HG03060 (cell line): ENCODE results near the gene ZNF419.
A peak's percentile ranks its signal among the peaks of the same experiment; 100 is the strongest.
"Not testable (repeated sequence)": the region's sequence is repeated elsewhere in the genome, so short reads cannot be mapped to it uniquely, and the experiment has no call there.

Source experiments
- ATAC-seq: cut with Tn5 transposase; IDR thresholded peaks from one replicate; pipeline ENCODE4 v1.9.1; 2021; ENCODE audit warnings: low read depth, moderate number of reproducible peaks; ENCODE audit not compliant: unreplicated experiment

Gene ZNF419

DNA sequence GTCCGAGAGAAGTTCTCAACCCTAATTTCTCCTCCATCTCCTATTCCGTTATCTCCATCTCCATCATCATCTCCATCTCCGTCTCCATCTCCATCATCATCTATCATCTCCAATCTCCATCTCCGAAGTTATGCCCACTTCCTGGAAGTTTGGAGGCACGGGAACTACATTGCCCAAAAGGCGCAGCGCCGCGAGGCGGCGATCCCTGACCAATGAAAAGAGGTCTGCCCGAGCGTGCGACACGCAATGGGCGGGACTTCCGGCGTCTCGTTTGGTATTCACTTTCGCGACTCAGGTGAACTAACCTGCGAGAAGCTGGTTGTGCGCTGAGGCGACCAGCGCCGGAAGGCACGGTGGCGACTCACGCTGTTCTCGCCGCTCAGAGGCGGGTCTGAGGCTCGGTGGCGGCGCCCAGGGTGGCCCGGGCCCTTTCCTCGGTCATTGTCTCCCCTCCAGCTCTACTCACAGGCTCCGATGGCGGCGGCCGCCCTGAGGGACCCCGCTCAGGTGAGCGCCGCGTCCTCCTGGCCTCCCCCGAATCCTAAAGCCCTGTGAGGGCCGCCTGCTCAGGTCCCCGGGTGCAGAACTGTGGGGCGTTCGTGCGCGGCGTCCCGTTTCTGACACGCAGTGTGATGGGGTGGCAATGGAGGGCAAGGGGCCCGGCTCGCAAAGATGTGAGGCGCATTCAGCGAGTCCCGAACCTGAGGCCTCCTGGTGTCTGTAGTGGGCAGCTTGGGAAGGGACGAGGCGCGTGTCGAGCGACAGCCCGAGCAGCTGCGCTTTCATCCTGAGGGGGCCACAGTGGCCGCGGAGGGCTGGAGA lies at the start of gene ZNF419:
TSS of gene ZNF419 (plus strand) at position 274 of the 822 bp plus-strand sequence. CDS start at position 475, 201 bp downstream.
- ATAC-seq = peak; percentile 59

DNA sequence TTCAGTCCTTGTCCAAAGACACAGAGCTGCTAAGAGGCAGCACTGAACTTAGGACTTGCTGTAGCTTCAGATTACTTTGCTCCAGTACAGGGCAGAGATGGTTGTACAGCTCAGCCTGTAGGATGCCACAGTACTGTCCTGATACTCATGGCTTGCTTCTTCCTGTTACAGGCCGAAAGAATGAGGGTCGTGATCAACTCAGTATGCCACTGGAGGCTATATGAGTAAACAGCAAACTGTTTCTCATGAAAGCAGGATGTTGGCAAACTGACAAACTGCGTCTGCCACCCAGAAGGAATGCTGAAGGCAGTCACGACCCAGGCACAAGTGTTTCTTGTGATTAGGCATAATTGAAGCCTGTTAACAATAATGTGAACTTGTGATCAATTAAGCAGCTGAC lies 49.6 kb upstream of the ZNF419 start:
- no peak for ATAC-seq

GRCh38 chr19:57438925-57439324 lies 48.6 kb upstream of the ZNF419 start:
- ATAC-seq = no peak

DNA sequence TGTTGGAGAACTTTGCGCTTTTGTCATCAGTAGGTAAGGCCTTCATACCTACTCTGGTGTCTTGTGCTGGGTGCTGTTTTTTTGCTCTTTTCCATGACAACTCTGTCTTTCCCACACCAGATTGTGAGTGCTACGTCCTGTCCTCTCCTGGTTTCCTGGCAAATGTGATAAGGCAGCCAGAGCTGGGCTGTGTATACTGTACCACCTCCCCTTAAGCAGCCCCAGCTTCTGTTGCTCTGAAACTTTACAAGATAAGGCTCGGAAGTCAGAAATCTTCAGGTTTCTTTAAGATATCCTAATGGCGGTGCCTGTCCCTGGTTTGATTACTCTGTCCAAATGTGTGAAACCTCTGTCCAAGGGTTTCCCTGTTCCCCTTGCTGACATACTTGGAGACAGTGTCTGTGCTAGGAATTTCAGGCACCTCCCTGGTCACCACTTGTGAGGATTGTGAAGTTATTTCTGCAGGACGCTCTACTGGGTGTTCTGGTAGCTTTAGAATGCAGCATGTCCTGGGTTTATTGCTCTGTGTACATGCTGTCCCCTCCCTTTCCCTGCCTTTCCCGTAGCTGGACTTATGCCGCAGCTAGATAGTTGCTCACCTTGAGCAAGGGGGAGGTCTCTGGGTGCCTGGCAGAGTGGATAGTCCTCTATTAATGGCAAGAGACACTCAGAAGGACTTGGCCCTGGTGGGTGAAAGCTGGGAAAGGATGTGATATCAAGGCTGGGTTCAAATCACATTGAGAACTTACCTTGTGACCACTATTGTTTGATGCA lies 45.4 kb upstream of the ZNF419 start:
- ATAC-seq = no peak

DNA sequence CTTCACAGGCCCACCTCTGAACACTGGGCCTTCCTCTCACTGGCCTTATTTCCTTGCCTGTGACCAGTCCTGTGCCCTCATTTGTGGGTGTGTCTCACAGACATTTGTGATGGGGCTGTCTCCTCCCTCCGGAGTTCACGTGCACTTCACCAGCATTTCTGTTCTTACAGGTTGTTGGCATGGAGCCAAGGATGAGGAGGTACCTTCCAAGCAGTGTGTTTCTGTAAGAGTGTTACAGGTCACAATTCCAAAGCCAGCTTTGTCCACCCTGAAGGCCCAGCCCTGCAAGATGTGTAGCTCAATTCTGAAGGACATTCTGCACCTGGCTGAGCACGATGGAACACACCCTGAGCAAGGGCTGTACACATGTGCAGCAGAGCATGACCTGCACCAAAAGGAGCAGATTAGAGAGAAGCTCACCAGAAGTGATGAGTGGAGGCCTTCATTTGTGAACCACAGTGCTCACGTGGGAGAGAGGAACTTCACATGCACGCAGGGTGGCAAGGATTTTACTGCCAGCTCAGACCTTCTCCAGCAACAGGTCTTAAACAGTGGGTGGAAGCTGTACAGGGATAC lies 44.3 kb upstream of the ZNF419 start:
- ATAC-seq = no peak

GRCh38 chr19:57452307-57452706 lies 35.2 kb upstream of the ZNF419 start:
- no peak for ATAC-seq

DNA sequence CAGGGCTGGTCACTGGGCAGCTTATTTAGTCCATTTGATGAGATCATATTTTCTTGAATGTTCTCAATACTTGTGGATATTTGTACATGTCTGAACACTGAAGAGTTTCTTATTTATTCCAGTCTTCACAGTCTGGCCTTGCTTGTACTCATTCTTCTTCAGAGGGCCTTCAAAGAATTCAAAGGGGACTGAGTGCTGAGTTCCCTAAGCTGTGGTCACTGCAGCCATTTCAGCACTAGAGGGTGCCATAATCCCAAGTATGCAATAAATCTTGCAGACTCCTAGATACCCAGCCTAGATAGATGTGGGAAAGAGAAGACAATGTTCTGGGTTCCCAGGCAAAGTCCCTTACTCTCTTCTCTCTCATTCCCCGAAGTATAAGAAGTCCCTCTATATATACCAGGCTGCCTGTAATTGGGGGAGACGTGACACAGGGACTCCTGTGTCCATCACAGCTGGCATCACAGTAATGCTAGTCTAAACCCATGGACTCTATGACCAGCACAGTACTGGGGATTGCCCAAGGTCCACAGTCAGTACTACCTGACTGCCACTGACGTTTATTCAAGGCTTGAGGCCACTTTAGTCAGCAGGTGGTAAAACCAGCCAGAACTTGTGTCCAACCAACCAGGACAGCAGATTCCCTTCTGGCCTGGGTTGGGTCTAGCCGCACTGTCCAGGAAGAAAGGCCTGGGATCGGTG lies 21.7 kb upstream of the ZNF419 start:
- ATAC-seq = no peak

- no peak for ATAC-seq
These were observed 21.1 kb upstream of the ZNF419 start for GRCh38 chr19:57466489-57466888.

GRCh38 chr19:57473646-57474045 lies 13.9 kb upstream of the ZNF419 start:
- ATAC-seq = no peak

GRCh38 chr19:57477191-57478008 lies 10.2 kb upstream of the ZNF419 start, which contains the start of gene ZNF772:
ZNF772 (minus strand) TSS chr19:57477566; CDS start chr19:57477309, 257 bp downstream.
- peak; percentile 71 for ATAC-seq

DNA sequence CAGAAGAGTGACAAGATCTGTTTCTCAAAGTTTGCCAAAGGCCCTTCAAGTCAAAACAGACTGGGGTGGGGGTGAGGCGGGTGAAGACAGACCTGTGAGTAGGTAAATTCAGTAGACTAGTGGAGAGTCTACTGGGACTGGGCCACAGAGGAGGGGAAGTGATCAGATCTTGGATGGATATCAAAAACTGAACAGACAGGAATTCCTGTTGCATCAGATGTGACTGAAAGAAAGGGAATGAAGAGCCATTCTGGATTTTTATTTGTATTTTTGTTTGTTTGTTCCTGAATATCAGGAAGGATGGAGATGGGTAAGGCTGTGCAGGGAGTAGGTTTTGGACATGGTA lies 722 bp downstream of the ZNF419 start:
- not testable (repeated sequence) for ATAC-seq

GRCh38 chr19:57499332-57499679 lies 11.8 kb downstream of the ZNF419 start:
- ATAC-seq = not testable (repeated sequence)

- peak; percentile 86 for ATAC-seq
These were observed 12.3 kb downstream of the ZNF419 start, which contains the start of gene ZNF773 for GRCh38 chr19:57499680-57500395. ZNF773 (plus strand) TSS chr19:57499938; CDS start chr19:57500081, 143 bp downstream.

- ATAC-seq = not testable (repeated sequence)
These were observed 12.8 kb downstream of the ZNF419 start for GRCh38 chr19:57500400-57500799.

DNA sequence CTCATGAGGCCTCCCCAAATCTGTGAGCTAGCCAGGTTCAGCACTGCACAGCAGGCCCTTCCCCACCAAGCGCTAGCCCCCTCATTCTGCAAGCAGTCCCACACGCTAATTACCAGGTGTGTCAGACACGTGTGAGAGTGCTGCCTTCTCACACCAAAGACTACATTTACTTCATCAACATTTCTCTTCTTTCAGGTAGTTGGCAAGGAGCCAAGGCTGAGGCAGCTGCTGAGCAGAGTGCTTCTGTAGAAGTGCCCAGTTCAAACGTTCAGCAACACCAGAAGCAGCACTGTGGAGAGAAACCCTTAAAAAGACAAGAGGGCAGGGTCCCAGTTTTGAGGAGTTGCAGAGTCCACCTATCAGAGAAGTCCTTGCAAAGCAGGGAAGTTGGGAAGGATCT lies 18.6 kb downstream of the ZNF419 start:
- no peak for ATAC-seq

DNA sequence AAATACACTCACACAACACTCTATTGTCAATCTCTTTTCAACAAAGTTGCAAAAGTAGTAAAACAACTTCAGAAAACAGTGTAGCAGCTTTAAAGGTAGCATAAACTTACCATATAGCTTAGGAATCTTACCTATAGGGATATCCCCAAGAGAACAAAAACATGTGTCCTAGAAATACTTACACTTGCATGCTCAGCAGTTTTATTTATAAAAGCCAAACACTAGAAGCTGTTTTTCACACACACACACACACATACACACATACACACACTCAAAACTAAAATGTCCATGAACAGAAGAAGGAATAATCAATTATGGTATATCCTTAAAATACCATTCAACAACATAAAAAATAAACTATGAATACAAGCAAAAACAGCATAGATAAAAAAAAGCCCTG lies 23.9 kb downstream of the ZNF419 start:
- no peak for ATAC-seq

DNA sequence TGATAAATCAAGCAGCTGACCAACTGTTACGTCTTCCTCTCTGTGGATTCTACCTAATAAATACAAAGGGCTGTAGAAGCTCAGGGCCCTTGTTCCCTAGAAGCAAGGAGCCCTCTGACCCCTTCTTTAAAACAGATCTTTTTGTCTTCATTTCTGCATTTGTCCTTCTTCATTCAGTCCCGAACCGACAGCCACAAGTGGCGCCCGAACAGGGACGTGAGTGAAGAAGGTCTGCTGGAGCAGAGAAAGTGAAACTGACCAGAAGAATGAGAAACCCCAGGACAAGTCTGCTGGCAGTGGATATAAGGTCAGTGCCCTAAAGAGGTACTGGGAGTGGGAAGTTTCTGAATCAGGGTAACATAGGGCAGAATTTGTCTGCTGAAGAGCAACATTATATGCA lies 25.3 kb downstream of the ZNF419 start:
- ATAC-seq = no peak

GRCh38 chr19:57515255-57515654 lies 27.7 kb downstream of the ZNF419 start:
- ATAC-seq = no peak

DNA sequence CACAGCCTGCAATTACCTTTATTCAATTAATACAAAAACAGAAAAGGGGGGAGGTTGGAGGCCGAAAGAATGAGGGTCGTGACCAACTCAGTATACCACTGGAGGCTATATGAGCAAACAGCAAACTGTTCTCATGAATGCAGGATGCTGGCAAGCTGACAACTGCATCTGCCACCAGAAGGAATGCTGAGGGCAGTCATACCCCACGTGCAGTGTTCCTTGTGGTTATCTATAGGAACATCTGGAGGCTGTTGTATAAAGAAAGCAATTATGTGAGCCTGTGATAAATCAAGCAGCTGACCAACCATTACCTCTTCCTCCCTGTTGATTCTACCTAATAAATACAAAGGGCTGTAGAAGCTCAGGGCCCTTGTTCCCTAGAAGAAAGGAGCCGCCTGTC lies 30.5 kb downstream of the ZNF419 start:
- not testable (repeated sequence) for ATAC-seq
